Measurements from ENCODE around the gene SLC18A3.

The SLC18A3 gene

GRCh38 chr10:49627644-49628247 lies 17.6 kb downstream of the SLC18A3 start:
- no peak for DNase-seq (ENCODE audit: low read depth)

GRCh38 chr10:49628599-49628998 lies 18.5 kb downstream of the SLC18A3 start:
- DNase-seq (ENCODE audit: low read depth) = no peak

DNA sequence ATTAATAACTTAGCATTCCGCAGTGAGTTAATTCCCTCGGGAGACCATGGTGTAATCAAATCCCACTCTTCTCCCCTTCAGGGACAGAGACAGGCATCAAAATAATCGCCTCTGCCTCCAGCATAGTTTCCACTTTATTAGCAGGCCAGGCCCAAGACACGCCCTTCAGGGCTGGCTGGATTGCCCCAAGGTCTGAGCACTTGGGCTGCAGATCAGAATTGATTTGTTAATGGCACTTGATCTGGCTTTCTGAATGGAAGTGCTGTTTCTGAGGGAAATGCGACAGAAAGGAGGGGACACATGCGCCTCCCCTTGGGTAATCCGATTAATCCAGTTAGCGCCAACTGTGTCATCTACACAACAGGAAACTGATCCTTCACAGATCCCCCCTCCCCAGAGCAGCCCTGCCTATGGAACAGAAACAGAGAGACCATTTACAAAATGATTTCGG lies 19.3 kb downstream of the SLC18A3 start:
- no peak for DNase-seq (ENCODE audit: low read depth)

DNA sequence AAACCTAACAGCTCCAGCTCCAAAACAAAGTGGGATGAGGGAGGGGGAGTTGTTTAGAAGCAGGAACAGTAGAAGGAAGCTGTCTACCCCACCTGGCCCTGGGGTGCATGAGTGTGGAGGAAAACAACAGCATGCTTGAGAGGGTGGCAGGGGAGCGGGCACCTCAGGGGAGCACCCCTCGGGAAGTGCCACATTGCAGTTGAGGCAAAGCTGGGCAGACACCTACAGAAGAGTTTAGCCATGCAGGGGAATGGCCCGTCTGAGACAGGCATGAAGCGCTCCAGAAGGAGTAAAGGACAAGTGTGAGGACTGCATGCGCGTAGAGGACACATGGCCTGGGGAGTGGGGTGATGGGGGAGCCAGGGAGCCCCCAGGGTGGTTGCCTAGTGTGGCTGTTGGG lies 21.9 kb downstream of the SLC18A3 start:
- no peak for DNase-seq (ENCODE audit: low read depth)

GRCh38 chr10:49632406-49633317 lies 22.6 kb downstream of the SLC18A3 start:
- no peak for DNase-seq (ENCODE audit: low read depth)

DNA sequence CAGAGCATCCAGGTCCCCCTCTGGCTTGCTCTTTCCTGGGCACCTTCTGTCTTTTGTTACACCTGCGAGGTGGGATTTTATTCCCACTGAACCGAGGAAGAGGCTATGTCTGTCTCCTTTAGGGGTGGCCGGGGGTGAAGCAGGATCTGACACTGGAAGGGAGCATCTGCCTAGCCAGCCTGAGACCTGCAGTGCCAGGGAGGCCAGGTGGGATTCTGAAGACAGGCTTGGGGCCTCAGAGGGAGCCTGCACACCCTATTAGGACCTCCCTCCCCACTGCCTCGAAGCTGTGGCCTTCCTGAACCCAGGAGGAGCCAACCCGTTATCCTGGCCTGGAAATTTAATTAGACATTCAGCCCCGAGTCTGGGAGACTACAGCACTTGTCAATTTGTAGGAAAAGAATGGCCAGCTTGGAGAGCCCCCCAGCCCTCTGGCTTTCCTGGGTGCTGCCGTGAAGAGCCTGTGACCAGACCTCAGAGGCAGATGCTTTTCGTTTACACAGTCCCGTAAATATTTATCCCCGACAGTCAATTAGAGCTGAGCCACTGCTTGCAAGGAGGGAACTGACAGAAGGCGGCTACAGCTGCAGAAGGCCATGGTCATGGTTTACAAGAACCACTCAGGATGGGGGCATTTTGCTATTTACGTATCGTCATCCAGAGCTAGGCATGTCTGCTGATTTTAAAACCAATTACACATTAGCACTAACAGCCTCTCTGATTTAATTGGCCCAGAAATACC lies 23.4 kb downstream of the SLC18A3 start:
- DNase-seq (ENCODE audit: low read depth) = no peak

DNA sequence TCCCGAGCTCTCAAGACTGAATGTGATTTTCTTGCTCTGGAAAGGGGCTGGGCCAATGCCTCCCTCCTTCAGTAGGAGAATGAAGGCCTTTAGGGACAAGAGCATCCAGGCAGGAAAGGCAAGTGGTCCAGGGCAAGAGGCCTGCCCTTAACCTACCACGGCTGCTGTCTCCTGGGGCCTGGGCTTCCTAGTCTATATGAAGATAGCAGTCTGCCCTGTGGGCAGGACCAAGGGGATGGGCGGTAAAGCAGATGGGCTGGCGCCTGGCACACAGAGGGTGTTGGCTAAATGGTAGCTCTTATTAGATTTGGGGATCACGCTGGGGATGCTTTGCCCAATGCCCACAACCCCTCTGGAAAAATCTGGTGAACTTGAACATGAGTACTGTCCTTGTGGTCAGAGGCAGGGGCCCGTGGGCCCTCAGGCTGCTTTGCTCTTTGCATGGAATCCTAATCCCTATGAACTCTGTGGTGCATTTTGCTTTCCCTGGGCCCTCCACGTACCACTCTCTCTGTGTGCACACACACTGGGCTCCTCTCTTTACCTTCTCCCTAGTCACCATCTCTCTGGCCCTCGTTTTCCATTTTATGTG lies 24.1 kb downstream of the SLC18A3 start:
- no peak for DNase-seq (ENCODE audit: low read depth)

GRCh38 chr10:49642311-49642710 lies 32.2 kb downstream of the SLC18A3 start:
- DNase-seq (ENCODE audit: low read depth) = no peak

- no peak for DNase-seq (ENCODE audit: low read depth)
Observed at GRCh38 chr10:49643241-49644034, 33.3 kb downstream of the SLC18A3 start.

- no peak for DNase-seq (ENCODE audit: low read depth)
Observed at GRCh38 chr10:49644035-49644646, 34.0 kb downstream of the SLC18A3 start.

DNA sequence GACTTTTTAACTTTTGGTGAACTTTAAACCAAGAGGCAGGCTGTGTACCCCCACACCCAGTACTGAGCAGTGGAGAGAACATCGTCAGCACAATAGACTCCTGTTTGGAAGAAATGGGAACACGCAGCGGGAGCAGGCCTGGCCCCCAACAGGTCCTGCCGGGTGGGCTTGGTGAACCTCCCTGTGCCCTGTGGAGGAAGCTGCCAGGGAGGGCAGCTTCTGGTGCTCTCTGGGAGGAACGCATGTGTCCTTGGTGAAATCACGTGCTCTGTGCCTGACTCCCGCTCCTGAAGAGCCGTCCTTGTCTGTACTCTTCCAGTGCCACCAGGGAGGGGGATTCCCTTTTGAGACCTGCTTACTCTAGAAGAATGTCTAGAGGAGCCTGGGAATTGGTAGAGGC lies 35.3 kb downstream of the SLC18A3 start:
- DNase-seq (ENCODE audit: low read depth) = no peak

GRCh38 chr10:49645871-49646870 lies 36.1 kb downstream of the SLC18A3 start:
- no peak for DNase-seq (ENCODE audit: low read depth)

DNA sequence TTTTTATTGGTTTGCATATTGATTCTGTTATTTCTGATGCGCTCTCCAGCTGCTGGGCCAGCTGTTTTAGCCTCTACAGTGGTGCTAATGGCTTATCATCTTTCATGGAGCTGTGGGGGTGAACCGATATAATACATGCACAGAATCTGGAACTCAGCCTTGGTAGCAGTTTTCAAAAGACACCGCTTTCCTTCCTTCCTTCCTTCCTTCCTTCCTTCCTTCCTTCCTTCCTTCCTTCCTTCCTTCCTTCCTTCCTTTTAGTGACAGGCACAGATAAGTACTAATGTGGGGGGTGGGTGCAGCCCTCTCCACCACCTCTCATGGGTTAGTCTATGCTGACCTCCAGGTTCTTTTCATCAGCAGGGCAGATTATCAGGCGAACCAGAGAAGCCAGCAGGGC lies 37.4 kb downstream of the SLC18A3 start:
- DNase-seq (ENCODE audit: low read depth) = no peak

- no peak for DNase-seq (ENCODE audit: low read depth)
Observed at GRCh38 chr10:49647985-49648795, 38.1 kb downstream of the SLC18A3 start.

DNA sequence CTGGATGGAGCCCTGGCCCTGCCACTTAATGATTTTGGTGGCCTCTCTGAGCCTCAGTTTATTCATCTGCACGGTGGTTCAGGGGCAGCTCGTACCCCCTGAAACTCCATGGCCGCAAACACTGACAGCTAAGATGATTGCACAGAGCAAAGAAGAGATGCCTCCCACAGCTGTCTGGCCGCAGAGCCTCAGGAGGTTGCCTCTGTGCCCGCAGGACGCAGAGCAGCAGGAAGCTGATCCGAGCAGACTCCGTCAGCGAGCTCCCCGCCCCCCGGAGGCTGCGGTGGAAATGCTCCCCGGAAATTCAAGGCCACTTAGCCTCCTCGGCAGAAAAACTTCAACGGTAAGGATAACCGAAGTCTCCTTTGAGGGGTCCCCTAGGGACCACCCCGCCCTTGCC lies 39.2 kb downstream of the SLC18A3 start:
- DNase-seq (ENCODE audit: low read depth) = no peak

DNA sequence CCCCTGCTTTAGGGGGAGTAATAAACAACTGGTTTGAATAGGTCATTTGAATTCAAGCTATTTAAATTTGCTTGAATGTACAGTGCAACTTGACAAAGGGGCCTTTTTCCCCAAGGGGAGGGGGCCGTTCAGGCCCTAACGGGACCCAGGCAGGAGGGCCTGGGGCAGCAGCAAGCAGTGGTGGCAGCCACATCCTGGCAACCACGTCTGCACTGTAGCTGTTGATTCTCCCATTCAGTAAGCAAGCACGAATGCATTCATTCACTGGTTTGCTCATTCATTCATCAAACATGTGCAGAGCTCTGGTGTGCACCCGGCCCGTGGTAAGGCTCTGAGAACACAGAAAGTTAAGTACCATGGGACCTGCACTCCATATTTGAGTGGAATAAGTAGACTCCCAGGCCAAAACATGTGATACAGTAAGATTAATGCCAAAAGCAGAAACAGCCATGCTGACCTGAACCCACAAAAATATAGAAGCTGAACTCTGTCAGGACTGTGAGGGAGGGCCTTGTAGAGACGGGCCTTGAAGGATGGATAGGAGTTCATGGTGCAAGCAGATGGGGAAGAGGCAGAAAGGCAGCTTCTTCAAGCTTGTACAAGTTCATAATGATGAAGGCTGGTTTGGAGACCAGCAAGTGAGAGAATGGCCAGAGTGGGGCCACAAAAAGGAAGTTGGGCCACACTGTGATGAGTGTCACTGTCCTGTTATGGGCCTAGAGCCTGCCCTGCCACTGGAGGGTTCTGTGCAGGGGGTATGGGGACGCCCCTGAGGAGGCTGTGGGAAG lies 40.0 kb downstream of the SLC18A3 start:
- no peak for DNase-seq (ENCODE audit: low read depth)

DNA sequence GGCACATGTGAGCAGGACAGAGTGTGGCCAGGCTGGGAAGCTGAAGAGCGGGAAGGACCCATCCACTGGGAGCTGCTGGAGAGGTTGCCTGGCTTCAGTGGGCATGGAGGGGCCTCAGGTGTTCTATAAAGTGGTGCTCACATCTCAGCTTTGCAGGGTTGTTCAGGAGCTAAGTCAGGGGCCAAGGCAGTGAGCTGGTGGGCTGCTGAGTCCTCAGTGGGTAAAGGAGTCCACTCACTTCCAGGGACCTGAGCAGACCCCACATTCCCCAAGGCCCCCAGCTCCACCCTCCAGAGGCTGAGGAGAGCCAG lies 40.6 kb downstream of the SLC18A3 start:
- DNase-seq (ENCODE audit: low read depth) = no peak
